ENCODE data around the gene RAB25.

DNA sequence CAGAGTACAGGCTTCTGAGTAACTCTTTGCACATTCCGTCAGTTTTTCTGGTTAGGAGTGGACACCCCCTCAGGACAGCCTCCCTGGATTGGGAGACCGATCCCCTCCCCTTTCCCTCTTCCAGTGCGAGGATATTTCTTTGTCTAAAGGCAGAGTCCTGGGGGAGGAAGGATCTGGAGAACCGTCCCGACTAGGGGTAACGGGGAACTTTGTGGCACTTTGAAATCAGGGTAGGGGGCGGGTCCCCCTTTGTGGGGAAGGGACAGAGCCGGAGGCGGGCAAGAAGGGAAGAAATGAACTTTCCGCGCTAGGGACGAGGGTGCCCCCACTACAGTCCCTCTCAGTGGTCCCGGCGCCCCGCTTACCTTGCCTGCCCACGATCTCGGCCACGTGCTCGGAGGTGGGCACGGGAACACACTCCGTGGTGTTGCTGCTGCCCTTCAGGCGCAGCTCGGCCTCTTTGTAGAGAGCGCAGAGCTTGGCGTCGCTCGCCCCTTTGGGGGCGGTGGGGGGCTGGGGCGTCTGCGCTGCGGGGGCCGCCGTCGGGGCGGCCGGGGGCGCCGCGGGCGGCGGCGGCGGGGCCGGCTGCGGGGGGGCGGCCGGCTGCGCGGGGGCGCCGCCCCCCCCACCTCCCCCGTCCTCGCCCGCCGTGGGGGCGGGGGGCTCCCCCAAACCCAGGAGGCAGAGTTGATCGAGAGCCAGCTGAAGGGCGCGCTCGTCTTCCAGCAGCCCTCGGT is 20.4 kb downstream of the RAB25 start:
- TF ChIP-seq CTCF (conservative IDR thresholded peaks at IDR 0.05) (no peak), ZFX (IDR thresholded peaks at IDR 0.05) (no peak)

All from C4-2B (cell line).